Kidney (tissue), 14 donors: Measurements from ENCODE around the gene LIN37. TPM values are rescaled to one million over a fixed set of nuclear protein-coding genes. Genes with fewer than 3 reads are reported as not detected.

Source experiments
- DNase-seq, 5 donors: peaks; one replicate each; pipeline ENCODE4 v3.0.0-alpha.2; 2013 to 2020
- FAIRE-seq: peaks from 2 replicates; lab custom pipeline; 2012; peaks lifted over from hg19 to GRCh38; lab: Jason Lieb, UNC
- H3K27ac ChIP-seq, 2 donors: one replicate each; pipeline ENCODE4 v1.7.0; 2013; ENCODE audit warnings: low read depth in 2 of 2, low read length in 2 of 2, inconsistent platforms in 1 of 2
- H3K27me3 ChIP-seq: one replicate; pipeline ENCODE4 v1.7.1; 2013; ENCODE audit warnings: low read length, inconsistent platforms; ENCODE audit not compliant: control insufficient read depth, insufficient read depth
- H3K36me3 ChIP-seq, 3 donors: one replicate each; pipeline versions ENCODE4 v1.7.0 to v1.7.1; 2013; ENCODE audit warnings: low read length in 3 of 3, control low read depth in 1 of 3, inconsistent platforms in 1 of 3; ENCODE audit not compliant: insufficient read depth in 3 of 3, control insufficient read depth in 2 of 3
- H3K4me1 ChIP-seq, 3 donors: one replicate each; pipeline versions ENCODE4 v1.7.0 to v1.7.1; 2013; ENCODE audit warnings: low read length in 3 of 3, inconsistent platforms in 1 of 3, low read depth in 1 of 3; ENCODE audit not compliant: control insufficient read depth in 2 of 3, insufficient read depth in 2 of 3
- H3K4me3 ChIP-seq, 3 donors: one replicate each; pipeline versions ENCODE4 v1.7.0 to v1.8.1; 2013; ENCODE audit warnings: low read length in 3 of 3, control low read depth in 1 of 3, inconsistent platforms in 1 of 3
- H3K9ac ChIP-seq, 3 donors: one replicate each; pipeline versions ENCODE4 v1.7.0 to v1.7.1; 2013; ENCODE audit warnings: low read length in 3 of 3, control low read depth in 1 of 3, inconsistent platforms in 1 of 3
- H3K9me3 ChIP-seq, 3 donors: one replicate each; pipeline versions ENCODE4 v1.7.0 to v1.7.1; 2013; ENCODE audit warnings: low read length in 3 of 3, control low read depth in 1 of 3, inconsistent platforms in 1 of 3; ENCODE audit not compliant: control insufficient read depth in 2 of 3, insufficient read depth in 1 of 3
- intact Hi-C: fragments of 100-400 bp; cut with DNase I; formaldehyde crosslinking; loops from one replicate; pipeline ENCODE4 v1.11.1; 2022
- polyA plus RNA-seq: library from polyadenylated mRNA; stranded (reverse); fragments of 350-450 nt; fragmentation: Illumina TruSeq; extraction: RNeasy Lipid Tissue Mini Kit (QIAGEN cat#74804); gene quantifications from one replicate; pipeline ENCODE4 v1.2.3, GENCODE V29; 2014; ENCODE audit warnings: low read depth, low replicate concordance; ENCODE audit not compliant: insufficient read depth
- total RNA-seq: library from RNA; stranded (reverse); fragmentation: NEBNext Ultra II Directional; extraction: Animal tissue kit (Norgen Biotek cat#: 25700); gene quantifications from one replicate; pipeline ENCODE4 v1.2.1, GENCODE V29; 2021
- TF ChIP-seq, protein P1 (sequence below): IDR thresholded peaks from 3 replicates; pipeline ENCODE4 v1.5.1; 2012; ENCODE audit warnings: mild to moderate bottlenecking, moderate library complexity, borderline replicate concordance; ENCODE audit not compliant: insufficient read depth; ENCODE audit errors: extremely low read depth
- donor health status: control.
- donor health status: control.
- donor health status: control.
- donor health status: control.
- donor health status: control.
- donor health status: DM: yes; HTN: yes; CAD: no.
- donor health status: Normal renal cell carcinoma (clear cell type).

Gene LIN37
- total and polyA plus RNA-seq, 2 donors from 2014 or later: 11.2 to 11.4 TPM

DNA sequence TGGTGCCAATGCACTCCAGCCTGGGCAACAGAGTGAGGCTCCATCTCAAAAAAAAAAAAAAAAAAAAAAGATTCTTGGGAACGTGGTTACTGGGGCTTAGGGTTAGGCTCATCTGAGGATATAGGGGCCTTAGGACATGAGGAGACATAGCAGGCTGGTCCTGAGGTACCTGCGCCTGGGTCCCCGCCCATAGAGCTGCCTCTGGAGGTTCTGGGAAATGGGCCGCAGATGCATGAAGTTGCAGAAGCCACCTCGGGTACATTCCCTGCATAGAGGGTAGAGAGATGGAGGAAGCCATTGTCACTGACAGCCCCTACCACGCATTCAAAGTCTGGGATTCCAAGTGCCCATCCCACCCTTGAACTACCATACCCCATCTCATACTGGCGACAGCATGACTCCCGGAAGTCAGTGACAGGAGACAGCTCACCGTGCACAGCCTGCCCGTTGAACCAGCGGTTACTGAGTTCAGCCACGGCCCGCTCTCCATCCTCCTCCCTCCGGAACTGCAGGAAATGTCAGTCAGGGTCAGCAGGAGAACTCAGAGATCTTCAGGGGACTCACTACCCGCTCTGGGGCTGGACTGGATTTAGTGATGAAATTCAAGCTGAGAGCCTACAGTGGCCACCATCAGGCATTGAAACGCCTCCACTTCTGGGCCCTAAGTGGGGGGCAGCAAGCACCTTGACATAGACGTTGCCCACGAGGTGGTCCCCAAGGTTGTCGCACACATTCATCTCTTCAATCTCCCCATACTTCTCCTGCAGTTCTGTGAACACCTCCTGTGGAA is 4.5 kb upstream of the LIN37 start:
- H3K36me3 ChIP-seq: no peaks in the 10 kb centered on the region
- TF ChIP-seq, protein P1, sequence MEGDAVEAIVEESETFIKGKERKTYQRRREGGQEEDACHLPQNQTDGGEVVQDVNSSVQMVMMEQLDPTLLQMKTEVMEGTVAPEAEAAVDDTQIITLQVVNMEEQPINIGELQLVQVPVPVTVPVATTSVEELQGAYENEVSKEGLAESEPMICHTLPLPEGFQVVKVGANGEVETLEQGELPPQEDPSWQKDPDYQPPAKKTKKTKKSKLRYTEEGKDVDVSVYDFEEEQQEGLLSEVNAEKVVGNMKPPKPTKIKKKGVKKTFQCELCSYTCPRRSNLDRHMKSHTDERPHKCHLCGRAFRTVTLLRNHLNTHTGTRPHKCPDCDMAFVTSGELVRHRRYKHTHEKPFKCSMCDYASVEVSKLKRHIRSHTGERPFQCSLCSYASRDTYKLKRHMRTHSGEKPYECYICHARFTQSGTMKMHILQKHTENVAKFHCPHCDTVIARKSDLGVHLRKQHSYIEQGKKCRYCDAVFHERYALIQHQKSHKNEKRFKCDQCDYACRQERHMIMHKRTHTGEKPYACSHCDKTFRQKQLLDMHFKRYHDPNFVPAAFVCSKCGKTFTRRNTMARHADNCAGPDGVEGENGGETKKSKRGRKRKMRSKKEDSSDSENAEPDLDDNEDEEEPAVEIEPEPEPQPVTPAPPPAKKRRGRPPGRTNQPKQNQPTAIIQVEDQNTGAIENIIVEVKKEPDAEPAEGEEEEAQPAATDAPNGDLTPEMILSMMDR: no peak
- peak overlapping the region in 2 of 3 donors; percentile 94 to 99 for H3K4me3 ChIP-seq
- no peaks in the 10 kb centered on the region for H3K27me3 ChIP-seq
- DNase-seq (peak in 2 of 5 donors; percentile 62 to 77), FAIRE-seq (no peak)
- no peaks in the 10 kb centered on the region for H3K9me3 ChIP-seq
- no peak overlapping the region for H3K9ac ChIP-seq
- peaks cover 2 to 21% (median 4%) of the 10 kb centered on the region in 3 donors for H3K4me1 ChIP-seq
- intact Hi-C loops: no loop called here
- H3K27ac ChIP-seq: no peak overlapping the region

DNA sequence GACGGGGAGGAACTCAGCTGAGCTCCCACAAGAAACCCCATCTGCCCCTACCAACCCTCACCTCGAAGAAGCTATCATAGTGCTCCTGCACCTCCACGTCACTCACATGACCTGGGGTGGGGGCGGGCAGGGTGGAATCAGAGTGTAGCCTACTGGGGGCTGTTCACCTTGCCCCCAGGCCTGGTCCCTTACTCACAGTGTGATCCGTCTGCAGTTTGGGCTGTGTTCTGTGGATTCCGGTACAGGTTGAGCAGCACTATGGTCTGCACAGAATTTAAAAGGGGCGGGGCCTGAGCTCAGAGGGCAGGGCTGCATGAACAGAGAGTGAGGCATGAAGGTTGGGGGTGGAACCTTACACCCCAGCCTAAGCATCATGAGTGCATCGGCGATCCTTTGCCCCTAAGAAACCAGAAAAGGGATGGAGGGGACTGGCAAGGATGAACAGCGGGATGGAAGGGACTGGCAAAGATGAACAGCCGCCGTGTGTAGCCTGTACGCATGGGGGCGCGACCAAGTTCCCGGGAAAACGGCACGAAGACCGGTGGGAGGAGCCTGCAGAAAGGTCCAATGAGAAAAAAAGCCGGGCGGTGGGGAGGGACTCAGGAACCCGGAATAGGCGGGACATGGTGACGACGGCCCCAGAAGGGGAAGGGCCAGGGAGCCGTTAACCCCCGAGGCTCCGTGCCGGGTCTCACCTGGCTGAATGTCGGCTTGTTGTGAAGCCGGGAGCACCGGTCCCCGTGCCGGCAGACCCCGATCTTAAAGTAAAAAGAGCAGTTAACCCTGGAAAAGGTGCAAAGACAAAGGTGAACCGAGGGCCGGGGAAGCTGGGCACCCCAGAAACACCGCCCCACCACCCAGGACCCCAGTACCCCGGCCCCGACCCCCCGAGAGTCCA is 3.7 kb upstream of the LIN37 start:
- Histone ChIP-seq H3K27me3 (no peaks in the 10 kb centered on the region), H3K27ac (peak overlapping the region; percentile 99 to 100), H3K36me3 (no peaks in the 10 kb centered on the region), H3K4me1 (peaks cover 2 to 24% (median 9%) of the 10 kb centered on the region in 3 donors), H3K9ac (peak overlapping the region in 2 of 3 donors; percentile 61 to 90), H3K9me3 (no peaks in the 10 kb centered on the region), H3K4me3 (peak overlapping the region; percentile 79 to 99 (median 94))
- DNase-seq: peak; percentile 97 to 99 (median 98)
- TF ChIP-seq, protein P1: no peak
- intact Hi-C loops: no loop called here
- FAIRE-seq: no peak

DNA sequence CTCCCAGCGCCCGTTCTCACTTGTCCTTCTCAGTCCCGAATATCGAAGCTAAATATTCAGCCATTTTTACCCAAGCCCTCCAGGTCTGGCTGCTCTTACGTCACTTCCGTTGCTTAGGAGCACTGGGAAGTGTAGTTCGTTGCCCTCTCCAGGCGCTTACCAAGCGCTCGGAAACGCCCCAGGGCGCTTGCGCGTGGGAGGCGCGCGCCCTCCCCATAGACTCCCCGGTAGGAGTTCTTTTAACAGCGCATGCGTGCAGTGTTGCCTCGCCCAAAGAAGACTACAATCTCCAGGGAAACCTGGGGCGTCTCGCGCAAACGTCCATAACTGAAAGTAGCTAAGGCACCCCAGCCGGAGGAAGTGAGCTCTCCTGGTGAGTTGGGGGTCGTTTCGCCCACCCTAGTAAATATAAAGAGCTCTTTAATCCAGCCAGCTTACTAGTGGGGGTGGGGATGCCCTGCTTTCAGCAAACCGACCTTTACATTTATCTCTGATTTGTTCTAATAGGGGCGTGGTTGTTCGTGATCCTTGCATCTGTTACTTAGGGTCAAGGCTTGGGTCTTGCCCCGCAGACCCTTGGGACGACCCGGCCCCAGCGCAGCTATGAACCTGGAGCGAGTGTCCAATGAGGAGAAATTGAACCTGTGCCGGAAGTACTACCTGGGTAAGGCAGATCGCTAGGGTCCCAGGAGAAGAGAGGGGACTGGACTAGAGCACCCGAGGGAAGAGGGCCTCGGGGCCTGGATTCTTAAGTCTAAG is 2.9 kb upstream of the LIN37 start, which contains the start of the genes PSENEN and U2AF1L4:
TSS of gene PSENEN (plus strand) at position 324 of the 759 bp plus-strand sequence. CDS start at position 604, 280 bp downstream.
TSS of gene U2AF1L4 (minus strand) at position 91 of the 759 bp plus-strand sequence. CDS start at position 64, 27 bp downstream.
- peak; percentile 68 for FAIRE-seq

More for the DNA sequence above, 2.9 kb upstream of the LIN37 start, which contains the start of the genes PSENEN and U2AF1L4:
- intact Hi-C loops: no loop called here
- DNase-seq: peak; percentile 98 to 100 (median 99)
- Histone ChIP-seq H3K4me3 (peak within 1 kb of the TSS; percentile 94 to 99 (median 94)), H3K9ac (peak within 1 kb of the TSS; percentile 63 to 98 (median 77)), H3K4me1 (peaks cover 2 to 22% (median 9%) of the 10 kb centered on the region in 3 donors), H3K27me3 (no peaks in the 10 kb centered on the region), H3K36me3 (no peaks in the 10 kb centered on the region), H3K27ac (peak within 1 kb of the TSS; percentile 99 to 100), H3K9me3 (no peaks in the 10 kb centered on the region)
- TF ChIP-seq, protein P1: peak; percentile 7
